ENCODE results near the gene RNU6-7. TPM values are rescaled to one million over a fixed set of nuclear protein-coding genes. Genes with fewer than 3 reads are reported as not detected.

The RNU6-7 gene
- total and polyA plus RNA-seq, 5 donors, result not detected

- ATAC-seq (peak; percentile 19 to 39), DNase-seq (no peak)
- H3K27me3 ChIP-seq (ENCODE audit: control insufficient read depth, insufficient read depth), result no peaks in the 10 kb centered on the region
- H3K4me1 ChIP-seq (ENCODE audit: control insufficient read depth, insufficient read depth, low read length), result no peaks in the 10 kb centered on the region
- H3K9me3 ChIP-seq (ENCODE audit: control insufficient read depth, low read length), result no peaks in the 10 kb centered on the region
- WGBS, result 23% methylated on average over 3 of the region's 3 CpGs
- H3K27ac ChIP-seq (ENCODE audit: low read length), result peak overlapping the region; percentile 25
- no peak overlapping the region for H3K4me3 ChIP-seq (ENCODE audit: low read length)
- intact Hi-C loops (cut with DNase I), result no loop called here
These were observed 28.3 kb downstream of the RNU6-7 start for GRCh38 chr14:32230181-32230580.

- H3K27ac ChIP-seq (ENCODE audit: low read length), result peak overlapping the region; percentile 25
- peak in 1 of 2 donors; percentile 41 for ATAC-seq
These were observed 28.9 kb downstream of the RNU6-7 start for GRCh38 chr14:32230695-32231280.

GRCh38 chr14:32232481-32232880 lies 30.6 kb downstream of the RNU6-7 start:
- intact Hi-C loops (cut with DNase I), result no loop called here
- WGBS, result 93% methylated on average over 1 of the region's 1 CpG
- ATAC-seq, result no peak
- Histone ChIP-seq H3K27me3 (ENCODE audit: control insufficient read depth, insufficient read depth) (no peaks in the 10 kb centered on the region), H3K9me3 (ENCODE audit: control insufficient read depth, low read length) (no peaks in the 10 kb centered on the region), H3K4me1 (ENCODE audit: control insufficient read depth, insufficient read depth, low read length) (no peaks in the 10 kb centered on the region), H3K27ac (ENCODE audit: low read length) (no peak overlapping the region), H3K4me3 (ENCODE audit: low read length) (no peak overlapping the region)
- DNase-seq, result no peak

More at GRCh38 chr14:32230695-32231280, 28.9 kb downstream of the RNU6-7 start:
- Histone ChIP-seq H3K9me3 (ENCODE audit: control insufficient read depth, low read length) (no peaks in the 10 kb centered on the region), H3K4me1 (ENCODE audit: control insufficient read depth, insufficient read depth, low read length) (no peaks in the 10 kb centered on the region), H3K27me3 (ENCODE audit: control insufficient read depth, insufficient read depth) (no peaks in the 10 kb centered on the region), H3K4me3 (ENCODE audit: low read length) (no peak overlapping the region)
- WGBS, result 90% methylated on average over 2 of the region's 2 CpGs
- intact Hi-C loops (cut with DNase I), result no loop called here
- no peak for DNase-seq

GRCh38 chr14:32233260-32233659 lies 31.4 kb downstream of the RNU6-7 start:
- no peak for ATAC-seq

GRCh38 chr14:32244404-32244803 lies 42.6 kb downstream of the RNU6-7 start:
- Histone ChIP-seq H3K4me3 (ENCODE audit: low read length) (no peak overlapping the region), H3K4me1 (ENCODE audit: control insufficient read depth, insufficient read depth, low read length) (no peaks in the 10 kb centered on the region), H3K27ac (ENCODE audit: low read length) (no peak overlapping the region), H3K9me3 (ENCODE audit: control insufficient read depth, low read length) (no peaks in the 10 kb centered on the region), H3K27me3 (ENCODE audit: control insufficient read depth, insufficient read depth) (no peaks in the 10 kb centered on the region)
- DNase-seq (no peak), ATAC-seq (no peak)
- intact Hi-C loops (cut with DNase I), result loop anchor here in 1 of 4 donors (10.0 kb wide), 1 partner anchor 720 kb away; no protein-coding TSS in a partner anchor

More at GRCh38 chr14:32233260-32233659, 31.4 kb downstream of the RNU6-7 start:
- no peaks in the 10 kb centered on the region for H3K9me3 ChIP-seq (ENCODE audit: control insufficient read depth, low read length)
- no peak overlapping the region for H3K4me3 ChIP-seq (ENCODE audit: low read length)
- no peak for DNase-seq
- no peaks in the 10 kb centered on the region for H3K27me3 ChIP-seq (ENCODE audit: control insufficient read depth, insufficient read depth)
- WGBS, result 50% methylated on average over 1 of the region's 1 CpG
- no peaks in the 10 kb centered on the region for H3K4me1 ChIP-seq (ENCODE audit: control insufficient read depth, insufficient read depth, low read length)
- intact Hi-C loops (cut with DNase I), result no loop called here
- H3K27ac ChIP-seq (ENCODE audit: low read length), result no peak overlapping the region

- intact Hi-C loops (cut with DNase I), result loop anchor here in 1 of 4 donors (10.0 kb wide), 1 partner anchor 722 kb away; no protein-coding TSS in a partner anchor
- no peak overlapping the region for H3K4me3 ChIP-seq (ENCODE audit: low read length)
- no peaks in the 10 kb centered on the region for H3K27me3 ChIP-seq (ENCODE audit: control insufficient read depth, insufficient read depth)
- whole genome bisulfite sequencing, result 91% methylated on average over 5 of the region's 5 CpGs
- ATAC-seq (no peak), DNase-seq (no peak)
- peaks cover 2% of the 10 kb centered on the region for H3K4me1 ChIP-seq (ENCODE audit: control insufficient read depth, insufficient read depth, low read length)
- no peak overlapping the region for H3K27ac ChIP-seq (ENCODE audit: low read length)
- no peaks in the 10 kb centered on the region for H3K9me3 ChIP-seq (ENCODE audit: control insufficient read depth, low read length)
These were observed 44.9 kb downstream of the RNU6-7 start for GRCh38 chr14:32246751-32247150.

GRCh38 chr14:32249371-32249770 lies 47.5 kb downstream of the RNU6-7 start:
- DNase-seq (no peak), ATAC-seq (no peak)
- Histone ChIP-seq H3K27ac (ENCODE audit: low read length) (no peak overlapping the region), H3K9me3 (ENCODE audit: control insufficient read depth, low read length) (no peaks in the 10 kb centered on the region), H3K27me3 (ENCODE audit: control insufficient read depth, insufficient read depth) (no peaks in the 10 kb centered on the region), H3K4me1 (ENCODE audit: control insufficient read depth, insufficient read depth, low read length) (peaks cover 2% of the 10 kb centered on the region), H3K4me3 (ENCODE audit: low read length) (no peak overlapping the region)
- WGBS, result 76% methylated on average over 5 of the region's 5 CpGs
- intact Hi-C loops (cut with DNase I), result loop anchor here in 1 of 4 donors (10.0 kb wide), 1 partner anchor 725 kb away; no protein-coding TSS in a partner anchor

GRCh38 chr14:32249780-32250179 lies 47.9 kb downstream of the RNU6-7 start:
- no peaks in the 10 kb centered on the region for H3K27me3 ChIP-seq (ENCODE audit: control insufficient read depth, insufficient read depth)
- DNase-seq, result no peak
- no peak for ATAC-seq
- peaks cover 4% of the 10 kb centered on the region for H3K4me1 ChIP-seq (ENCODE audit: control insufficient read depth, insufficient read depth, low read length)
- H3K4me3 ChIP-seq (ENCODE audit: low read length), result no peak overlapping the region
- H3K27ac ChIP-seq (ENCODE audit: low read length), result no peak overlapping the region
- intact Hi-C loops (cut with DNase I), result loop anchor here (5.0 to 10.0 kb wide), 9 partner anchors 172 to 742 kb away; partner anchors contain the start of gene ARHGAP5 (in 2 of the 4)
- H3K9me3 ChIP-seq (ENCODE audit: control insufficient read depth, low read length), result no peaks in the 10 kb centered on the region
- WGBS, result 88% methylated on average over 4 of the region's 4 CpGs

GRCh38 chr14:32250681-32251080 lies 48.8 kb downstream of the RNU6-7 start:
- DNase-seq (no peak), ATAC-seq (no peak)
- no peaks in the 10 kb centered on the region for H3K27me3 ChIP-seq (ENCODE audit: control insufficient read depth, insufficient read depth)
- peaks cover 7% of the 10 kb centered on the region for H3K4me1 ChIP-seq (ENCODE audit: control insufficient read depth, insufficient read depth, low read length)
- no peak overlapping the region for H3K4me3 ChIP-seq (ENCODE audit: low read length)
- intact Hi-C loops (cut with DNase I), result loop anchor here (5.0 to 10.0 kb wide), 8 partner anchors 173 to 743 kb away; partner anchors contain the start of gene ARHGAP5 (in 2 of the 4)
- 84% methylated on average over 3 of the region's 3 CpGs for WGBS
- H3K9me3 ChIP-seq (ENCODE audit: control insufficient read depth, low read length), result no peaks in the 10 kb centered on the region
- H3K27ac ChIP-seq (ENCODE audit: low read length), result no peak overlapping the region

GRCh38 chr14:32251530-32251929 lies 49.7 kb downstream of the RNU6-7 start:
- DNase-seq (no peak), ATAC-seq (no peak)
- 43% methylated on average over 4 of the region's 4 CpGs for WGBS
- Histone ChIP-seq H3K27ac (ENCODE audit: low read length) (no peak overlapping the region), H3K27me3 (ENCODE audit: control insufficient read depth, insufficient read depth) (no peaks in the 10 kb centered on the region), H3K4me1 (ENCODE audit: control insufficient read depth, insufficient read depth, low read length) (peaks cover 7% of the 10 kb centered on the region), H3K9me3 (ENCODE audit: control insufficient read depth, low read length) (no peaks in the 10 kb centered on the region), H3K4me3 (ENCODE audit: low read length) (no peak overlapping the region)
- intact Hi-C loops (cut with DNase I), result loop anchor here (5.0 to 10.0 kb wide), 8 partner anchors 174 to 744 kb away; partner anchors contain the start of gene ARHGAP5 (in 2 of the 4)
